ENCODE data around the gene CYP2U1. TPM values are rescaled to one million over a fixed set of nuclear protein-coding genes. Genes with fewer than 3 reads are reported as not detected.

Gene CYP2U1
- total and polyA plus RNA-seq, 2 donors from 2014 or later: 5.9 to 6.3 TPM

GRCh38 chr4:108001540-108002135 is 70.3 kb downstream of the CYP2U1 start:
- Histone ChIP-seq H3K4me1 (ENCODE audit: control insufficient read depth in 2 of 3, insufficient read depth in 2 of 3, low read depth in 1 of 3, low read length in 3 of 3) (peaks cover 0 to 6% (median 3%) of the 10 kb centered on the region in 3 donors), H3K27ac (ENCODE audit: low read depth in 2 of 2, low read length in 2 of 2) (no peak overlapping the region), H3K9ac (ENCODE audit: low read length in 3 of 3) (no peak overlapping the region), H3K4me3 (ENCODE audit: low read length in 3 of 3) (no peak overlapping the region), H3K36me3 (ENCODE audit: control insufficient read depth in 2 of 3, insufficient read depth in 3 of 3, low read length in 3 of 3) (no peaks in the 10 kb centered on the region), H3K27me3 (ENCODE audit: control insufficient read depth, insufficient read depth, low read length) (no peaks in the 10 kb centered on the region), H3K9me3 (ENCODE audit: control insufficient read depth in 2 of 3, insufficient read depth in 1 of 3, low read length in 3 of 3) (no peaks in the 10 kb centered on the region)
- TF ChIP-seq CTCF (IDR thresholded peaks at IDR 0.05; ENCODE audit: borderline replicate concordance, extremely low read depth, insufficient read depth): no peak
- no peak for FAIRE-seq
- DNase-seq: no peak
- intact Hi-C loops (cut with DNase I): no loop called here

Other genes starting within 250 kb of the CYP2U1 start
- 47.7 TPM for gene PAPSS1, start 211.3 kb upstream of the CYP2U1 start, total RNA-seq
- 28.1 TPM for gene PAPSS1, start 211.3 kb upstream of the CYP2U1 start, polyA plus RNA-seq (ENCODE audit: insufficient read depth, low read depth, low replicate concordance)
- gene SGMS2, start 106.6 kb upstream of the CYP2U1 start, total RNA-seq: 67.7 TPM
- gene SGMS2, start 106.6 kb upstream of the CYP2U1 start, polyA plus RNA-seq (ENCODE audit: insufficient read depth, low read depth, low replicate concordance): 5.3 TPM
- 31.4 TPM for gene HADH, start 58.3 kb downstream of the CYP2U1 start, total RNA-seq
- gene HADH, start 58.3 kb downstream of the CYP2U1 start, polyA plus RNA-seq (ENCODE audit: insufficient read depth, low read depth, low replicate concordance): 126 TPM
- 14.5 TPM for gene LEF1, start 237.4 kb downstream of the CYP2U1 start, total RNA-seq
- gene LEF1, start 237.4 kb downstream of the CYP2U1 start, polyA plus RNA-seq (ENCODE audit: insufficient read depth, low read depth, low replicate concordance): 5.1 TPM